NCI-H345 (cell line): Measurements from ENCODE around the gene VEPH1.
"Not testable (repeated sequence)": the region's sequence is repeated elsewhere in the genome, so short reads cannot be mapped to it uniquely, and the experiment has no call there.

Experiments used
- DNase-seq: peaks from one replicate; lab custom pipeline; 2025; lab: John Stamatoyannopoulos, UW

Gene VEPH1

GRCh38 chr3:157387708-157388435 is 115.3 kb downstream of the VEPH1 start:
- DNase-seq = no peak

- DNase-seq = no peak
These were observed 118.7 kb downstream of the VEPH1 start for GRCh38 chr3:157384491-157384890.

GRCh38 chr3:157384031-157384430 is 119.2 kb downstream of the VEPH1 start:
- DNase-seq = no peak

- DNase-seq = no peak
These were observed 121.6 kb downstream of the VEPH1 start for GRCh38 chr3:157381606-157382005.

- DNase-seq = no peak
These were observed 123.6 kb downstream of the VEPH1 start for GRCh38 chr3:157379525-157380140.

- DNase-seq = no peak
These were observed 126.5 kb downstream of the VEPH1 start for GRCh38 chr3:157376603-157377300.

GRCh38 chr3:157375342-157375986 is 127.8 kb downstream of the VEPH1 start:
- no peak for DNase-seq

GRCh38 chr3:157374933-157375332 is 128.3 kb downstream of the VEPH1 start:
- DNase-seq = no peak

- DNase-seq = no peak
These were observed 129.4 kb downstream of the VEPH1 start for GRCh38 chr3:157373783-157374182.

- DNase-seq = no peak
These were observed 132.3 kb downstream of the VEPH1 start for GRCh38 chr3:157370867-157371266.

- DNase-seq = no peak
These were observed 133.3 kb downstream of the VEPH1 start for GRCh38 chr3:157369727-157370421.

GRCh38 chr3:157368171-157368570 is 135.0 kb downstream of the VEPH1 start:
- no peak for DNase-seq

- DNase-seq = no peak
These were observed 139.8 kb downstream of the VEPH1 start for GRCh38 chr3:157363393-157363792.

- no peak for DNase-seq
These were observed 140.9 kb downstream of the VEPH1 start for GRCh38 chr3:157362348-157362747.

- DNase-seq = no peak
These were observed 143.2 kb downstream of the VEPH1 start for GRCh38 chr3:157360044-157360443.

- DNase-seq = no peak
These were observed 146.7 kb downstream of the VEPH1 start for GRCh38 chr3:157356541-157356940.

GRCh38 chr3:157355276-157355675 is 147.9 kb downstream of the VEPH1 start:
- DNase-seq = no peak

GRCh38 chr3:157354722-157355121 is 148.5 kb downstream of the VEPH1 start:
- no peak for DNase-seq

- DNase-seq = no peak
These were observed 149.0 kb downstream of the VEPH1 start for GRCh38 chr3:157354254-157354653.

GRCh38 chr3:157353652-157354051 is 149.6 kb downstream of the VEPH1 start:
- no peak for DNase-seq

GRCh38 chr3:157351981-157352380 is 151.2 kb downstream of the VEPH1 start:
- no peak for DNase-seq

GRCh38 chr3:157350651-157351050 is 152.6 kb downstream of the VEPH1 start:
- DNase-seq = not testable (repeated sequence)
